Measurements from ENCODE around the gene CCDC175. TPM values are rescaled to one million over a fixed set of nuclear protein-coding genes. Genes with fewer than 3 reads are reported as not detected.

CCDC175 gene
- total RNA-seq, 1 experiment from 2014 or later = not detected

- H3K79me2 ChIP-seq (ENCODE audit: insufficient read depth, low read length) = peaks cover 14% of the 10 kb centered on the region
- intact Hi-C loops (cut with micrococcal nuclease) = no loop called here
- TF ChIP-seq YY1 (IDR thresholded peaks at IDR 0.05; ENCODE audit: extremely low read depth, insufficient replicate concordance, low read depth, low read length) (no peak), TCF7L2 (IDR thresholded peaks at IDR 0.05; ENCODE audit: borderline replicate concordance, extremely low read depth, insufficient read depth, insufficient read length) (no peak), JUND (IDR thresholded peaks at IDR 0.05) (no peak), EZH2 (IDR thresholded peaks at IDR 0.05) (no peak), ZBTB33 (IDR thresholded peaks at IDR 0.05; ENCODE audit: extremely low read depth, insufficient replicate concordance, low read length) (no peak), REST (IDR thresholded peaks at IDR 0.05; ENCODE audit: low read depth) (no peak), CTCF (IDR thresholded peaks at IDR 0.05 in 2 of 3, conservative IDR thresholded peaks at IDR 0.05 in 1 of 3; ENCODE audit: borderline replicate concordance in 1 of 3, insufficient read depth in 1 of 3, low read depth in 2 of 3, low read length in 2 of 3) (no peak), SRF (IDR thresholded peaks at IDR 0.05; ENCODE audit: low read depth) (no peak), CBX3 (IDR thresholded peaks at IDR 0.05; ENCODE audit: low read depth) (no peak), ATF3 (IDR thresholded peaks at IDR 0.05) (no peak), POLR2A (IDR thresholded peaks at IDR 0.05; ENCODE audit: borderline replicate concordance, extremely low read depth, insufficient read depth, insufficient read length) (no peak), FOSL1 (IDR thresholded peaks at IDR 0.05; ENCODE audit: low read depth) (no peak), RAD21 (IDR thresholded peaks at IDR 0.05; ENCODE audit: low read depth) (no peak), MAX (IDR thresholded peaks at IDR 0.05) (no peak), EZH2phosphoT487 (IDR thresholded peaks at IDR 0.05; ENCODE audit: borderline replicate concordance) (no peak), CEBPB (IDR thresholded peaks at IDR 0.05; ENCODE audit: low read depth) (no peak), SP1 (IDR thresholded peaks at IDR 0.05; ENCODE audit: low read depth) (no peak)
- no peak overlapping the region for H3K9ac ChIP-seq (ENCODE audit: low read length)
- RAD21 ChIA-PET (ENCODE audit: low non-redundant PET in 1 of 2, low total read pairs in 2 of 2, uncharacterized antibody in 2 of 2, unreplicated experiment in 2 of 2) = no interaction called here
- no peak for ATAC-seq
- no peak overlapping the region for H3K27ac ChIP-seq (ENCODE audit: low read depth, low read length)
- no peaks in the 10 kb centered on the region for H3K9me2 ChIP-seq (ENCODE audit: insufficient read depth)
- H4K20me1 ChIP-seq (ENCODE audit: insufficient read depth) = no peaks in the 10 kb centered on the region
- POLR2A ChIA-PET = no interaction called here
- no peak overlapping the region for H2AFZ ChIP-seq (ENCODE audit: low read depth, low read length, poor library complexity, severe bottlenecking)
- no peak overlapping the region for H3K4me3 ChIP-seq (replicated peaks in 1 of 2; ENCODE audit: low read depth in 1 of 2, low read length in 2 of 2)
- BruUV-seq (replicated peaks) = no TSS peak
- CTCF ChIA-PET = no interaction called here
- no peaks in the 10 kb centered on the region for H3K9me3 ChIP-seq (ENCODE audit: control insufficient read depth in 1 of 2, insufficient read depth in 1 of 2, low read depth in 1 of 2, low read length in 2 of 2)
- no peak for DNase-seq (ENCODE audit: low read depth, low spot score)
- peaks cover 32% of the 10 kb centered on the region in 2 experiments for H3K36me3 ChIP-seq (ENCODE audit: control insufficient read depth in 1 of 2, insufficient read depth in 2 of 2, low read length in 2 of 2)
- H3K4me2 ChIP-seq (ENCODE audit: low read length) = no peak overlapping the region
- no peaks in the 10 kb centered on the region for H3K27me3 ChIP-seq (ENCODE audit: insufficient read depth, low read length)
- no peaks in the 10 kb centered on the region for H3K4me1 ChIP-seq (ENCODE audit: control insufficient read depth in 1 of 2, insufficient read depth in 2 of 2, low read length in 2 of 2)
Observed at GRCh38 chr14:59475709-59476108, 100.9 kb downstream of the CCDC175 start.

Data from HCT116 (cell line).